GM18858 (cell line): ENCODE measurements around the gene HOXD9.

ENCODE experiments used
- ATAC-seq: cut with Tn5 transposase; IDR thresholded peaks from one replicate; pipeline ENCODE4 v1.9.1; 2021; ENCODE audit not compliant: unreplicated experiment

Gene HOXD9

GRCh38 chr2:176164611-176165369, 42.3 kb downstream of the HOXD9 start:
- no peak for ATAC-seq

- no peak for ATAC-seq
Observed at GRCh38 chr2:176165370-176166050, 43.0 kb downstream of the HOXD9 start.

- no peak for ATAC-seq
Observed at GRCh38 chr2:176166272-176166671, 43.8 kb downstream of the HOXD9 start.

GRCh38 chr2:176167398-176167797, 44.9 kb downstream of the HOXD9 start:
- no peak for ATAC-seq

- no peak for ATAC-seq
Observed at GRCh38 chr2:176169181-176169580, 46.7 kb downstream of the HOXD9 start.

GRCh38 chr2:176169711-176170110, 47.2 kb downstream of the HOXD9 start:
- ATAC-seq: no peak

- no peak for ATAC-seq
Observed at GRCh38 chr2:176170602-176171305, 48.2 kb downstream of the HOXD9 start.

GRCh38 chr2:176171351-176172006, 49.0 kb downstream of the HOXD9 start:
- ATAC-seq: no peak

- ATAC-seq: no peak
Observed at GRCh38 chr2:176172007-176172894, 49.7 kb downstream of the HOXD9 start.

GRCh38 chr2:176172895-176173566, 50.5 kb downstream of the HOXD9 start:
- no peak for ATAC-seq

GRCh38 chr2:176173567-176174381, 51.3 kb downstream of the HOXD9 start:
- ATAC-seq: no peak

- no peak for ATAC-seq
Observed at GRCh38 chr2:176174382-176174823, 51.9 kb downstream of the HOXD9 start.
